Measurements from ENCODE around the gene GRWD1.
A peak's percentile ranks its signal among the peaks of the same experiment; 100 is the strongest.

Gene GRWD1

GRCh38 chr19:48428670-48429069 lies 17.1 kb upstream of the GRWD1 start (continued):
- TF ChIP-seq ZFHX2 (tag by site-specific recombination; conservative IDR thresholded peaks at IDR 0.05): no peak

- ChIA-PET POLR2A (interaction anchor here (0.8 kb wide), 1 partner anchor 20 kb away, joined by 3 read pairs; no protein-coding TSS in a partner anchor), CTCF (interaction anchor here (1.0 kb wide), 1 partner anchor 119 kb away, joined by 3 read pairs; no protein-coding TSS in a partner anchor)
Observed at GRCh38 chr19:48433337-48433736, 12.4 kb upstream of the GRWD1 start.

GRCh38 chr19:48436586-48436985 lies 9.2 kb upstream of the GRWD1 start:
- TF ChIP-seq ZNF623 (tag by site-specific recombination; IDR thresholded peaks at IDR 0.05): peak; percentile 99
- no peak for TF ChIP-seq ZNF580 (tag by site-specific recombination; IDR thresholded peaks at IDR 0.05)
- TF ChIP-seq TSHZ1 (tag by site-specific recombination; IDR thresholded peaks at IDR 0.05; ENCODE audit: borderline replicate concordance): no peak
- TF ChIP-seq ZNF280C (tag by site-specific recombination; IDR thresholded peaks at IDR 0.05): no peak
- TF ChIP-seq KLF10 (tag by site-specific recombination; IDR thresholded peaks at IDR 0.05): no peak
- CTCF ChIA-PET: interaction anchor here (0.6 to 1.2 kb wide), 2 partner anchors 46 to 587 kb away, joined by 3 to 4 read pairs; partner anchors contain the start of gene KDELR1
- H3K36me3 ChIP-seq (ENCODE audit: control insufficient read depth in 2 of 2, insufficient read depth in 1 of 2, low read length in 2 of 2): no peaks in the 10 kb centered on the region
- no peaks in the 10 kb centered on the region for H3K9me3 ChIP-seq (ENCODE audit: control insufficient read depth, insufficient read depth, low read depth, low read length)
- no peak overlapping the region for H3K4me3 ChIP-seq (ENCODE audit: low read depth, low read length)
- no peak overlapping the region for H3K27ac ChIP-seq (ENCODE audit: extremely low read depth, low read depth, low read length)
- POLR2A ChIA-PET: no interaction called here
- H3K4me1 ChIP-seq (ENCODE audit: control insufficient read depth, insufficient read depth, low read length): no peaks in the 10 kb centered on the region

More at GRCh38 chr19:48433337-48433736, 12.4 kb upstream of the GRWD1 start:
- H3K9me3 ChIP-seq (ENCODE audit: control insufficient read depth, insufficient read depth, low read depth, low read length): no peaks in the 10 kb centered on the region
- H3K4me3 ChIP-seq (ENCODE audit: low read depth, low read length): no peak overlapping the region
- no peak for TF ChIP-seq ZBTB44 (tag by site-specific recombination; IDR thresholded peaks at IDR 0.05)
- TF ChIP-seq ZNF585B (tag by site-specific recombination; IDR thresholded peaks at IDR 0.05): no peak
- TF ChIP-seq ZNF354C (tag by site-specific recombination; IDR thresholded peaks at IDR 0.05; ENCODE audit: borderline replicate concordance, low read depth): no peak
- TF ChIP-seq ZNF555 (tag by site-specific recombination; conservative IDR thresholded peaks at IDR 0.05): no peak
- H3K27ac ChIP-seq (ENCODE audit: extremely low read depth, low read depth, low read length): no peak overlapping the region
- no peaks in the 10 kb centered on the region for H3K4me1 ChIP-seq (ENCODE audit: control insufficient read depth, insufficient read depth, low read length)
- H3K36me3 ChIP-seq (ENCODE audit: control insufficient read depth in 2 of 2, insufficient read depth in 1 of 2, low read length in 2 of 2): no peaks in the 10 kb centered on the region

All from HEK293 (cell line).